OCI-LY3 (cell line): ENCODE data around the gene RAB11B.
"Not testable (repeated sequence)": the region's sequence is repeated elsewhere in the genome, so short reads cannot be mapped to it uniquely, and the experiment has no call there.

Source experiments
- H2AFZ ChIP-seq: fragments of 200-600, 300-600 bp; shearing (Covaris generic); 2 replicates; pipeline ENCODE4 v1.6.0; 2014; ENCODE audit warnings: antibody characterized with exemption, low read depth, low read length
- H3K27ac ChIP-seq: fragments of 200-600, 300-600 bp; sonication (generic); 2 replicates; pipeline ENCODE4 v1.5.1; 2014; ENCODE audit warnings: mild to moderate bottlenecking, low read length, moderate library complexity, mixed read lengths
- H3K27me3 ChIP-seq: fragments of 200-600, 300-600 bp; sonication (generic); 2 replicates; pipeline ENCODE4 v1.6.1; 2014; ENCODE audit warnings: low read depth, low read length, mixed read lengths
- H3K36me3 ChIP-seq: fragments of 200-600, 300-600 bp; sonication (generic); replicated peaks from 2 replicates; pipeline ENCODE3; 2014; ENCODE audit warnings: low read depth, low read length, mixed read lengths
- H3K4me1 ChIP-seq: fragments of 300-600, 200-600 bp; sonication (generic); 2 replicates; pipeline ENCODE4 v1.6.1; 2014; ENCODE audit warnings: low read length, mixed read lengths
- H3K4me2 ChIP-seq: fragments of 200-600, 300-600 bp; sonication (generic); 2 replicates; pipeline ENCODE4 v1.6.1; 2014; ENCODE audit warnings: low read length, mixed read lengths
- H3K4me3 ChIP-seq: fragments of 300-600, 200-600 bp; sonication (generic); 2 replicates; pipeline ENCODE4 v1.5.1; 2014; ENCODE audit warnings: antibody characterized with exemption, mild to moderate bottlenecking, low read length, moderate library complexity
- H3K79me2 ChIP-seq: fragments of 300-600, 200-600 bp; shearing (Covaris generic); 2 replicates; pipeline ENCODE4 v1.6.1; 2014; ENCODE audit warnings: mild to moderate bottlenecking, low read length, mixed read lengths
- H3K9ac ChIP-seq: fragments of 300-600, 200-600 bp; shearing (Covaris generic); 2 replicates; pipeline ENCODE4 v1.6.0; 2014; ENCODE audit warnings: mild to moderate bottlenecking, low read length, moderate library complexity
- H3K9me3 ChIP-seq: fragments of 200-600, 300-600 bp; shearing (Covaris generic); 2 replicates; pipeline ENCODE4 v1.6.1; 2014; ENCODE audit warnings: low read length, mixed read lengths; ENCODE audit not compliant: insufficient read depth
- H4K20me1 ChIP-seq: fragments of 200-600, 300-600 bp; sonication (generic); 2 replicates; pipeline ENCODE4 v1.6.1; 2016; ENCODE audit warnings: low read length, mixed read lengths; ENCODE audit not compliant: insufficient read depth
- CTCF ChIP-seq: fragments of 200-600, 300-600 bp; sonication (generic); IDR thresholded peaks from 2 replicates; pipeline ENCODE4 v1.5.1; 2014; ENCODE audit warnings: antibody characterized with exemption, low read length, low read depth
- EZH2phosphoT487 ChIP-seq: fragments of 200-600 bp; shearing (Covaris generic); IDR thresholded peaks from 2 replicates; pipeline ENCODE4 v1.6.1; 2018; ENCODE audit warnings: antibody characterized with exemption, mixed run types, low read depth

The RAB11B gene

GRCh38 chr19:8367327-8368001 lies 22.7 kb upstream of the RAB11B start:
- H4K20me1 ChIP-seq: no peaks in the 10 kb centered on the region
- H3K79me2 ChIP-seq: no peaks in the 10 kb centered on the region
- no peaks in the 10 kb centered on the region for H3K9me3 ChIP-seq
- no peak overlapping the region for H3K27ac ChIP-seq
- H2AFZ ChIP-seq: no peak overlapping the region
- no peak overlapping the region for H3K9ac ChIP-seq
- no peak overlapping the region for H3K4me3 ChIP-seq
- no peaks in the 10 kb centered on the region for H3K4me1 ChIP-seq
- no peak for TF ChIP-seq EZH2phosphoT487
- TF ChIP-seq CTCF: no peak
- no peak overlapping the region for H3K4me2 ChIP-seq
- no peaks in the 10 kb centered on the region for H3K36me3 ChIP-seq
- H3K27me3 ChIP-seq: no peaks in the 10 kb centered on the region

DNA sequence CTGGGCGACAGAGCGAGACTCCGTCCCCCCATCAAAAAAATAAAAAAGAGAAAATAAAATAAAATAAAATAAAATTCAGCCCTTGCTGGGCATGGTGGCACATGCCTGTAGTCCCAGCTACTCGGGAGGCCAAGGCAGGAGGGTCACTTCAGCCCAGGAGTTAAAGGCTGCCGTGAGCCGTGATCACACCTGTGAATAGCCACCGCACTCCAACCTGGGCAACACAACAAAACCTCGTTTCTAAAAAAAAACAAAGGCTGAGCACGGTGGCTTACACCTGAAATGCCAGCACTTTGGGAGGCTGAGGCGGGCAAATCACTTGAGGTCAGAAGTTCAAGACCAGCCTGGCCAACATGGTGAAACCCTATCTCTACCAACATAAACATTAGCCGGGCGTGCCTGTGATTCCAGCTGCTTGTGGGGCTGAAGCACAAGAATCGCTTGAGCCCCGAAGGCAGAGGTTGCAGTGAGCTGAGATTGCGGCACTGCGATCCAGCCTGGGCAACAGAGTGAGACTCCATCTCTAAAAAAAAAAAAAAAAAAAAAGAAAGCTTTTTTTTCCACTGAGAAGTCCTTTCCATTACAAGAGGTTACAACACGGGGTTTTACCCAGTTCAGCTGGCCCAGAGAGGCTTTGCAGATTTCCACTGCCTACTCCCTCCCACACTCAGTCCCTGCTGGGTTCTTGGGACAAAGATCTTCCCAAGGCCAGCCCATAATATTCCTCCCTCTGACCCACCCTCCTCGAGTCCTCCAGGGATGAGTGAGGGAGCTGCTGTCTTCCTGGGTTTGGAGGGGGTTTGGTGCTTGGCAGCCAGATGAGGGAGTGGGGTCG lies 19.8 kb upstream of the RAB11B start:
- H3K36me3 ChIP-seq: no peaks in the 10 kb centered on the region
- H3K4me2 ChIP-seq: no peak overlapping the region

DNA sequence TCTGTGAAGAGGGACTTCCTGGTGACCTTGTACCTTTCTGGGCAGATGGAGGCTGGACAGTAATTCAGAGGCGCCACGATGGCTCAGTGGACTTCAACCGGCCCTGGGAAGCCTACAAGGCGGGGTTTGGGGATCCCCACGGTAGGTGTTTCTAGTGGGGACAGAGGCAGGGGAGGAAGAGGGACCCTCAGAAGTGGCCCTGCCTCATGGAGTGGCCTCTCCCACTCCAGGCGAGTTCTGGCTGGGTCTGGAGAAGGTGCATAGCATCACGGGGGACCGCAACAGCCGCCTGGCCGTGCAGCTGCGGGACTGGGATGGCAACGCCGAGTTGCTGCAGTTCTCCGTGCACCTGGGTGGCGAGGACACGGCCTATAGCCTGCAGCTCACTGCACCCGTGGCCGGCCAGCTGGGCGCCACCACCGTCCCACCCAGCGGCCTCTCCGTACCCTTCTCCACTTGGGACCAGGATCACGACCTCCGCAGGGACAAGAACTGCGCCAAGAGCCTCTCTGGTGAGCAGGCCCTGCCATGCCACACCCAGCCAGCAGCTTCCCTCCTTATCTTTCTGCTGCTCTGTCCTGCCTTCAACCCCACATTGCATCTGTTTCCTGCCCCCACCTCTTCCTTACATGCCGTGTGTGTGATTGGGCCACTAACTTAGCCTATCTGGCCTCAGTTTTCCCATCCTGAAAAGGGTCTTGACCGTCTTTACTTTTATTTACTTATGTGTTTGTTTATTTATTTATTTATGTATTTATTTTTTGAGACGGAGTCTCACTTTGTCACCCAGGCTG lies 19.0 kb upstream of the RAB11B start:
- Histone ChIP-seq H4K20me1 (no peaks in the 10 kb centered on the region), H3K9me3 (no peaks in the 10 kb centered on the region), H3K4me1 (no peaks in the 10 kb centered on the region), H3K27me3 (no peaks in the 10 kb centered on the region), H2AFZ (no peak overlapping the region), H3K27ac (no peak overlapping the region), H3K4me2 (no peak overlapping the region), H3K36me3 (no peaks in the 10 kb centered on the region), H3K79me2 (no peaks in the 10 kb centered on the region), H3K4me3 (no peak overlapping the region), H3K9ac (no peak overlapping the region)
- TF ChIP-seq CTCF: no peak
- no peak for TF ChIP-seq EZH2phosphoT487

More for the DNA sequence above, 19.8 kb upstream of the RAB11B start:
- Histone ChIP-seq H3K9me3 (no peaks in the 10 kb centered on the region), H3K4me1 (no peaks in the 10 kb centered on the region), H4K20me1 (no peaks in the 10 kb centered on the region), H2AFZ (no peak overlapping the region), H3K79me2 (no peaks in the 10 kb centered on the region), H3K27me3 (no peaks in the 10 kb centered on the region), H3K4me3 (no peak overlapping the region), H3K27ac (no peak overlapping the region), H3K9ac (no peak overlapping the region)
- TF ChIP-seq EZH2phosphoT487: no peak

GRCh38 chr19:8373867-8374813 lies 16.0 kb upstream of the RAB11B start:
- TF ChIP-seq CTCF (no peak), EZH2phosphoT487 (no peak)
- Histone ChIP-seq H3K4me3 (no peak overlapping the region), H3K36me3 (no peaks in the 10 kb centered on the region), H3K9me3 (no peaks in the 10 kb centered on the region), H3K27me3 (no peaks in the 10 kb centered on the region), H3K4me1 (no peaks in the 10 kb centered on the region), H3K4me2 (no peak overlapping the region), H3K79me2 (no peaks in the 10 kb centered on the region), H4K20me1 (no peaks in the 10 kb centered on the region), H3K9ac (no peak overlapping the region), H2AFZ (no peak overlapping the region), H3K27ac (no peak overlapping the region)

- H2AFZ ChIP-seq, H3K9ac ChIP-seq, H3K9me3 ChIP-seq, H3K36me3 ChIP-seq, H3K79me2 ChIP-seq, H3K27me3 ChIP-seq, H3K27ac ChIP-seq, H3K4me1 ChIP-seq, H3K4me2 ChIP-seq, H4K20me1 ChIP-seq, H3K4me3 ChIP-seq: not testable (repeated sequence)
These were observed 14.4 kb upstream of the RAB11B start for GRCh38 chr19:8375766-8376165.
